Large intestine (tissue), 12 donors: Measurements from ENCODE around the gene C2CD5. TPM values are rescaled to one million over a fixed set of nuclear protein-coding genes. Genes with fewer than 3 reads are reported as not detected.

ENCODE experiments used
- DNase-seq, 2 donors: peaks; one replicate each; pipeline versions ENCODE4 v3.0.0 to v3.0.0-alpha.2; 2013
- H3K27ac ChIP-seq: one replicate; pipeline ENCODE4 v1.5.1; 2013; ENCODE audit warnings: low read length
- H3K27me3 ChIP-seq: 2 replicates; pipeline ENCODE4 v1.6.1; 2013; ENCODE audit warnings: low read length; ENCODE audit not compliant: control insufficient read depth, insufficient read depth
- H3K36me3 ChIP-seq: 2 replicates; pipeline ENCODE4 v1.6.1; 2013; ENCODE audit warnings: low read length; ENCODE audit not compliant: control insufficient read depth, insufficient read depth
- H3K4me1 ChIP-seq: one replicate; pipeline ENCODE4 v1.6.1; 2013; ENCODE audit warnings: low read length; ENCODE audit not compliant: control insufficient read depth, insufficient read depth
- H3K4me3 ChIP-seq: one replicate; pipeline ENCODE4 v1.5.1; 2013; ENCODE audit warnings: low read length
- H3K9me3 ChIP-seq: one replicate; pipeline ENCODE4 v1.6.1; 2013; ENCODE audit warnings: mild to moderate bottlenecking, low read depth, low read length, moderate library complexity; ENCODE audit not compliant: control insufficient read depth
- WGBS: methylation state at CpG from one replicate; pipeline ENCODE4 v1.1.5; 2013; ENCODE audit warnings: low lambda C conversion rate; ENCODE audit not compliant: insufficient coverage; 5-methylcytosine and 5-hydroxymethylcytosine counted together
- long read RNA-seq, 11 donors: transcript quantifications; one replicate each; lab custom pipeline, GENCODE V29; 2026
- polyA plus RNA-seq: library from polyadenylated mRNA; unstranded; fragments of 120-200 nt; gene quantifications from one replicate; pipeline ENCODE4 v1.2.1, GENCODE V29; 2013

The C2CD5 gene, protein sequence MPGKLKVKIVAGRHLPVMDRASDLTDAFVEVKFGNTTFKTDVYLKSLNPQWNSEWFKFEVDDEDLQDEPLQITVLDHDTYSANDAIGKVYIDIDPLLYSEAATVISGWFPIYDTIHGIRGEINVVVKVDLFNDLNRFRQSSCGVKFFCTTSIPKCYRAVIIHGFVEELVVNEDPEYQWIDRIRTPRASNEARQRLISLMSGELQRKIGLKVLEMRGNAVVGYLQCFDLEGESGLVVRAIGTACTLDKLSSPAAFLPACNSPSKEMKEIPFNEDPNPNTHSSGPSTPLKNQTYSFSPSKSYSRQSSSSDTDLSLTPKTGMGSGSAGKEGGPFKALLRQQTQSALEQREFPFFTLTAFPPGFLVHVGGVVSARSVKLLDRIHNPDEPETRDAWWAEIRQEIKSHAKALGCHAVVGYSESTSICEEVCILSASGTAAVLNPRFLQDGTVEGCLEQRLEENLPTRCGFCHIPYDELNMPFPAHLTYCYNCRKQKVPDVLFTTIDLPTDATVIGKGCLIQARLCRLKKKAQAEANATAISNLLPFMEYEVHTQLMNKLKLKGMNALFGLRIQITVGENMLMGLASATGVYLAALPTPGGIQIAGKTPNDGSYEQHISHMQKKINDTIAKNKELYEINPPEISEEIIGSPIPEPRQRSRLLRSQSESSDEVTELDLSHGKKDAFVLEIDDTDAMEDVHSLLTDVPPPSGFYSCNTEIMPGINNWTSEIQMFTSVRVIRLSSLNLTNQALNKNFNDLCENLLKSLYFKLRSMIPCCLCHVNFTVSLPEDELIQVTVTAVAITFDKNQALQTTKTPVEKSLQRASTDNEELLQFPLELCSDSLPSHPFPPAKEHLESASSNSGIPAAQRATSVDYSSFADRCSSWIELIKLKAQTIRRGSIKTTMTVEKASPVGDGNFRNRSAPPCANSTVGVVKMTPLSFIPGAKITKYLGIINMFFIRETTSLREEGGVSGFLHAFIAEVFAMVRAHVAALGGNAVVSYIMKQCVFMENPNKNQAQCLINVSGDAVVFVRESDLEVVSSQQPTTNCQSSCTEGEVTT
- 61.6 TPM for polyA plus RNA-seq
- long read RNA-seq, donor 1, full-length matches to known transcripts, result 2 of 2 reads
- long read RNA-seq, donor 1, partial matches to known transcripts, result 0 of 2 reads
- long read RNA-seq, donor 1, other reads (novel, unspliced or antisense), result 0 of 2 reads
- long read RNA-seq, donor 2, full-length matches to known transcripts, result 4 of 10 reads
- long read RNA-seq, donor 2, partial matches to known transcripts, result 6 of 10 reads
- long read RNA-seq, donor 2, other reads (novel, unspliced or antisense), result 0 of 10 reads
- long read RNA-seq, donor 3, result 0 reads
- long read RNA-seq, donor 4, result 0 reads
- long read RNA-seq, donor 5, partial matches to known transcripts, result 0 of 1 reads
- long read RNA-seq, donor 5, other reads (novel, unspliced or antisense), result 0 of 1 reads
- long read RNA-seq, donor 6, full-length matches to known transcripts, result 2 of 14 reads
- long read RNA-seq, donor 6, partial matches to known transcripts, result 12 of 14 reads
- long read RNA-seq, donor 6, other reads (novel, unspliced or antisense), result 0 of 14 reads
- long read RNA-seq, donor 7, full-length matches to known transcripts, result 2 of 2 reads
- long read RNA-seq, donor 7, partial matches to known transcripts, result 0 of 2 reads
- long read RNA-seq, donor 7, other reads (novel, unspliced or antisense), result 0 of 2 reads
- long read RNA-seq, donor 8, full-length matches to known transcripts, result 1 of 36 reads
- long read RNA-seq, donor 8, partial matches to known transcripts, result 35 of 36 reads
- long read RNA-seq, donor 8, other reads (novel, unspliced or antisense), result 0 of 36 reads
- long read RNA-seq, donor 9, full-length matches to known transcripts, result 4 of 11 reads
- long read RNA-seq, donor 9, partial matches to known transcripts, result 7 of 11 reads
- long read RNA-seq, donor 9, other reads (novel, unspliced or antisense), result 0 of 11 reads
- long read RNA-seq, donor 10, full-length matches to known transcripts, result 7 of 12 reads
- long read RNA-seq, donor 10, partial matches to known transcripts, result 5 of 12 reads
- long read RNA-seq, donor 10, other reads (novel, unspliced or antisense), result 0 of 12 reads
- long read RNA-seq, donor 11, full-length matches to known transcripts, result 2 of 7 reads
- long read RNA-seq, donor 11, partial matches to known transcripts, result 5 of 7 reads
- long read RNA-seq, donor 11, other reads (novel, unspliced or antisense), result 0 of 7 reads

DNA sequence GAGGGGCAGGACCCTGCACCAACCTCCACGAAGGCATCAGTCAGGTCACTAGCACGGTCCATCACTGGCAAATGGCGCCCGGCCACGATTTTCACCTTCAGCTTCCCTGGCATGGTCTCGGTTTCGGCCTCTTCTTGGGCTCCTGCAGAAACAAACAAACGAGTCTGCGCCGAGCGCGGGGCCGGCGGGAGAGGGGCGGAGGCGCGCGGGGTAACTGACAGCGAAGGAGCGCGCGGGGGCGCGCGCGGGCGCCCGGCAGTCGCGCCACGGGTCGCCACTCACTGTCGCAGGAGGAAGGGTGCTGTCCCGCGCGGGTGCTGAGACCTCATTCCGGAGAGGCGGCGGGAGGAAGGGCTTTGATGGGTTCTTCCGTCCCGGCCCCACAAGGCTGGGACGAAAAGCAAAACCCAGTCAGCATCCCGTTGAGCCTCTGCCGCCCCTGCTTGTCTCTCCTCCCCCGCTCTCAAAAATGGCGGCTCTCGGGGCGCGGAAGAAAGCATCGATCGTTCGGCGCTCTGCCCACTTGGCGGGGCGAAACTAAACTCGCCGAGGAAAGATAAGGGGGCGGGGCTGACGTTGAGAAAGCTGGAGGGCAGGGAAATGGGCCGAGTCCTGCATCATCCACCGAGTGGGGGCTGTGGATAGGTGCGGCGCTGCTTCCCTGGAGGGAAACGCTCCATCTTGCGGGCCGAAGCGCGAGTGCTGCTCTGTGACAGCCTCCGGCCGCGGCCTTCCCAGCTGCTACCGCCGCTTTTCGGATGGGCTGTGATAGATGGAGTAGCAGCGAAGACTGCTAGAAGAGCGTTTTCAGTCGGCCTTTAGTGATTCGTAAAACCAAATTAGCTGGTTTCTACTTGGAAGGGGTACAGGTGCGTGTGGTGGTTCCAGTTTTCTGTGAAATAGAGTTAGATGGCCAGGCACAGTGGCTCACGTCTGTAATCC lies at the start of gene C2CD5:
Gene C2CD5, minus strand, starts transcription at position 505 of the 942 bp plus-strand sequence. Its CDS starts 392 bp downstream, at position 113.
- Histone ChIP-seq H3K27ac (peak within 1 kb of the TSS; percentile 98), H3K9me3 (peaks cover 4% of the 10 kb centered on the region), H3K27me3 (no peaks in the 10 kb centered on the region), H3K4me1 (peaks cover 9% of the 10 kb centered on the region), H3K4me3 (peak within 1 kb of the TSS; percentile 90), H3K36me3 (peaks cover 3% of the 10 kb centered on the region)
- peak; percentile 97 to 99 for DNase-seq
- no CpG with 5 or more reads among the region's 80 CpGs for WGBS

DNA sequence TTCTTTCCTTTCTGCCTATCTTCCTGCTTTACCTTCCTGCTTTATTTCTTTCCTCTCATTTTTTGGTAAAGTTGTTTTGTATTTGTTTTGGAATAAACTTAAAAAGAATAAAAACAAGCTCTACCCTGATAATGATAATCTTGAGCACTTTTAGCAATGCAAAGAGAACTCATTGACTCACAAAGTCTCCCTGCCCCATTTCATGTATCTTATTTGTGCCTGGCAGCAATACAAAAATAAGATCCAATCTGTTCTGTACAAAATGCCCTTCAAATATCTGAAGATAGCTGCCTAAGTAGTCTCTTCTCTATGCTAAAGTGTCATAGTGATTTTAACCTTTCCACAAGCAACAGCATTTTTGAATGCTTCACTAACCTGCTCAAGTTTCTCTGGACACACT lies 49.5 kb upstream of the C2CD5 start:
- Histone ChIP-seq H3K27me3 (no peaks in the 10 kb centered on the region), H3K4me3 (no peak overlapping the region), H3K9me3 (no peaks in the 10 kb centered on the region), H3K36me3 (no peaks in the 10 kb centered on the region), H3K4me1 (peaks cover 12% of the 10 kb centered on the region), H3K27ac (no peak overlapping the region)
- DNase-seq, result no peak

DNA sequence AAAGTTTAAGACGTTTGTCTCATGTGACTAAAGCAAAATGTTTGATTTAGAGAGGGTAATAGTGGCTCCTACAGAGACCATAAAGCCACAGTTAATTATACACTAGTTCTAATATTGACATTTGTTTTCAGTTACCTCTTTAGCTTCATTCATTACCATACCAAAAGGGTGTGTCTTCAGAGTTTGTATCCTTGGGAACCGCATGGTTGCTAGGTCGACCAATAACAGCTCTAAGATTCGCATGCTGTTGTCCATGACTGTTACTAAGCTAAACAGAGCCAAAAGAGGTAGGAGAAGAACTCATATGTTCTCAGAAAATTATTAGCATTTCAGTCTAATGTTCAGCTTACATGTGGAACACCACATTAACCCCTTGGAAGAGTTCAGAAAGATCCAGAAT lies 44.5 kb upstream of the C2CD5 start:
- Histone ChIP-seq H3K27me3 (no peaks in the 10 kb centered on the region), H3K4me1 (no peaks in the 10 kb centered on the region), H3K36me3 (no peaks in the 10 kb centered on the region), H3K4me3 (no peak overlapping the region), H3K27ac (peak overlapping the region; percentile 8), H3K9me3 (no peaks in the 10 kb centered on the region)
- WGBS, result 0% methylated on average over 1 of the region's 4 CpGs
- DNase-seq, result peak; percentile 66 to 85

DNA sequence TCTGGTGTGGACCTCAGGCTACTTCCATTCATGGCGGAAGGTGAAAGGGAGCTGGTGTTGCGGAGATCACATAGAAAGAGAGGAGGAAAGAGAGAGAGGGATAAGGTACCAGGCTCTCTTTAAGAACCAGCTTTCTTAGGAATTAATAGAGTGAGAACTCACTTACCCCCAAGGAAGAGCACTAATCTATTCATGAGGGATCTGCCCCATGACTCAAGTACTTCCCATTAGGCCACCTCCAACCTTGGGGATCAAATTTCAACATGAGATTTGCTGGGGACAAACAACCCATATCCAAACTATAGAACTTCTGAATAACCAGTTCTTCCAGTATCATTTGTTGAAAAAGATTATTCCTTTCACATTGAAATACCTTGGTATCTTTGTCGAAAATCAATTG lies 34.0 kb upstream of the C2CD5 start:
- H3K27ac ChIP-seq, result no peak overlapping the region
- H3K9me3 ChIP-seq, result no peaks in the 10 kb centered on the region
- 100% methylated on average over 2 of the region's 3 CpGs for WGBS
- no peak for DNase-seq
- H3K4me3 ChIP-seq, result no peak overlapping the region
- H3K36me3 ChIP-seq, result no peaks in the 10 kb centered on the region
- no peaks in the 10 kb centered on the region for H3K4me1 ChIP-seq
- H3K27me3 ChIP-seq, result no peaks in the 10 kb centered on the region

DNA sequence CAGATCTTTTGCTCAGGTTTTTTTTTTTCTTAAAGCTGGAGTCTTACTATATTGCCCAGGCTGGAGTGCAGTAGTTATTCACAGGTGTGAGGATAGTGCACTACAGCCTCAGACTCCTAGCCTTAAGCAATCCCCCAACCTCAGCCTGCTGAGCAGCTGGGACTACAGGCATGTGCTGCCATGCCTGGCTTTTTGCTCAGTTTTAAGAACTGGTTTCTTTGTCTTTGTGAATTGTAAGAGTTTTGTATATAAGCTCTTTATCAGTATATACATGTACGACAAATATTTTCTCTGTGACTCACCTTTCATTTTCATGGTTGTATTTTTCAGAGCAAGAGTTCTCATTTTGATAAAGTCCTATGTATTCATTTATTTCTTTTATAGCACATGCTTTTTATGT lies 33.3 kb upstream of the C2CD5 start:
- Histone ChIP-seq H3K4me3 (no peak overlapping the region), H3K4me1 (no peaks in the 10 kb centered on the region), H3K27me3 (no peaks in the 10 kb centered on the region), H3K9me3 (no peaks in the 10 kb centered on the region), H3K27ac (no peak overlapping the region), H3K36me3 (no peaks in the 10 kb centered on the region)
- no CpG with 5 or more reads among the region's 1 CpG for WGBS
- no peak for DNase-seq

DNA sequence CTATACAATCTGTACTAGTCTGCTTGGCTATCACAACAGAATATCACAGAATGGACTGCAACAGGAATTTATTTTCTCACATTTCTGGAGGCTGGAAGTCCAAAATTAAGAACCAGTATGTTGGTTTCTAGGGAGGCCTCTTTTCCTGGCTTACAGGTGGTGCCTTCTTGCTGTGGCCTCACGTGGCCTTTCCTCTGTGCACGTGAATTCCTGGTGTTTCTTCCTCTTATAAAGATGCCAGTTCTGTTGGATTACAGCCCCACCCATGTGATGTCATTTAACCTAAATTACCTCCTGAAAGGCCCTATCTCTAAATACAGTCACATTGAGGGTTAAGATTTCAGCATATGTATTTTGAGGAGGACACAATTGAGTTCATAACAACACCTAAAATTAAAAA lies 32.1 kb upstream of the C2CD5 start:
- H3K36me3 ChIP-seq, result no peaks in the 10 kb centered on the region
- WGBS, result no CpG with 5 or more reads among the region's 2 CpGs
- no peaks in the 10 kb centered on the region for H3K27me3 ChIP-seq
- no peak for DNase-seq
- H3K4me1 ChIP-seq, result no peaks in the 10 kb centered on the region
- H3K9me3 ChIP-seq, result no peaks in the 10 kb centered on the region
- H3K4me3 ChIP-seq, result no peak overlapping the region
- H3K27ac ChIP-seq, result no peak overlapping the region

DNA sequence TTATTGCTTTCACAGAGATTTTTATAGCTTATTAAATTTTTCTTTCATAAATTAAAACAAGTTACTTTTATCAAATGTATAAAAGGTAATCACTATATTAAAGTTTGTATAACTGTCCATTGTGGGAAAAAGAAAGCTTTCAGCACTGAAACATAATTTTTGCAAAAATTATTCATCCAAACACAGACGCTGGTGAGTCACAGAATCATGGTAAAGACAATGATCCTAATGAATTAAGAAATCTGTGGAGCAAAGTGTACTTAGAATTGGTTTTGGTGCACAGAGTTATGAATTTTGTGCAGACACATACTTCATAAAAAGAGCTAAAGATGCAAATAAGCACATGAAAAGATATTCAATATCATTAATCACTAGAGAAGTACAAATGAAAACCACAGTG lies 31.7 kb upstream of the C2CD5 start:
- no peak overlapping the region for H3K4me3 ChIP-seq
- WGBS, result 100% methylated on average over 1 of the region's 1 CpG
- H3K4me1 ChIP-seq, result no peaks in the 10 kb centered on the region
- no peaks in the 10 kb centered on the region for H3K36me3 ChIP-seq
- no peak for DNase-seq
- no peak overlapping the region for H3K27ac ChIP-seq
- H3K27me3 ChIP-seq, result no peaks in the 10 kb centered on the region
- no peaks in the 10 kb centered on the region for H3K9me3 ChIP-seq

DNA sequence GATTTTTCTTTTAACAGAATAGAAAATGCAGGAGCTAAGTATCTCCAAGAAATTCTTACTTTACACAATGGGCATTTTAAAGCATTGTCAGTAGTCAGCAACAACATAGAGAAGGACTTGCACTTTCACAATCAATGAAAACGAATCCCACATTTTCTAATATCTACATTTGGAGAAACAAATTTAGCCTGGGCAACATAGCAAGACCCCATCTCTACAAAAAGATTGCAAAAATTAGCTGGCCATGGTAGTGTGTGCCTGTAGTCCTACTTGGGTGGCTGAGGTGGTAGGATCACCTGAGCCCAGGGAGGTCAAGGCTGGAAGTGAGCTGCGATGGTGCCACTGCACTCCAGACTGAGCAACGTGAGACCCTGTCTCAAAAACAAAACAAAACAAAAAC lies 30.6 kb upstream of the C2CD5 start:
- H3K4me1 ChIP-seq, result no peaks in the 10 kb centered on the region
- no peak overlapping the region for H3K4me3 ChIP-seq
- H3K27me3 ChIP-seq, result no peaks in the 10 kb centered on the region
- no peaks in the 10 kb centered on the region for H3K36me3 ChIP-seq
- H3K27ac ChIP-seq, result no peak overlapping the region
- H3K9me3 ChIP-seq, result no peaks in the 10 kb centered on the region
- no peak for DNase-seq
- WGBS, result 100% methylated on average over 1 of the region's 3 CpGs
